ENCODE measurements around the gene SLC38A10.
"Not testable (repeated sequence)": the region's sequence is repeated elsewhere in the genome, so short reads cannot be mapped to it uniquely, and the experiment has no call there.

Gene SLC38A10

DNA sequence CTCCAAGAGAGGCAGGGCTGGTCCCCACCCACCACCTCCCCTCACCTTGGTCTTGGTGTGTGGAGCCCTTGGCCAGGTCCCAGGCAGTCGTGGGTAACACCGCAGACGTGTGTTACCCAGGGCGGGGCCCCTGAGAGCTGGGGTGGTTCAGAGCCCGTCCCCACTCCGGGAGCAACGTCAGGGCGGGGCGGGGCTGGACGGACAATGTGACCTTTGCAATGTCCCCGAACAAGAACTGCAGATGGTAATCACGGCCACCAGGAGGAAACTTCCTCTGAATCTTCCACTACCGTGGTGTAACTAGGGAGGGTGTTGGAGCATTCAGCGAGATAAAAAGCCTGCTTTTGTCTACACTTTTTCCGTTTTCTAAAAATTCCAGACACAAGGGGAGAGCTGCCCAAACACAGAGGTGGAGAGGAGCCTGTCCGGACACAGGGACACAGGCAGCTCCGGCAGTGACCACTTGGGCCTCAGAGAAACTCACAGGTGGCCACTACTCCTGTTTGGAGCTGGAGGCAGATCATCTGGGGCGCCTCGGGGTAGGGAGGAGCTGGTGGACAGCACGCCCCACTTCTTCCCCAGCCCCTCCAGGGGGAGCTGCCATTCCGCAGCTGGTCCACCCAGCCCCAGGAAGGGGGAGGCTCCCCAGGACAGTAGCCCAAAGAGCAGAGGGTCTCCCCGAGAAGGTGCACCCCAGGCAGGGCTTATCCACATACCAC, 14.2 kb upstream of the SLC38A10 start:
- Mint-ChIP-seq H3K9me3 (no peaks in the 10 kb centered on the region), H3K36me3 (ENCODE audit: low read depth) (no peaks in the 10 kb centered on the region), H3K4me3 (peak overlapping the region; percentile 43), H3K27ac (no peak overlapping the region), H3K27me3 (peaks cover 10% of the 10 kb centered on the region), H3K4me1 (ENCODE audit: low read depth) (peaks cover 4% of the 10 kb centered on the region)

DNA sequence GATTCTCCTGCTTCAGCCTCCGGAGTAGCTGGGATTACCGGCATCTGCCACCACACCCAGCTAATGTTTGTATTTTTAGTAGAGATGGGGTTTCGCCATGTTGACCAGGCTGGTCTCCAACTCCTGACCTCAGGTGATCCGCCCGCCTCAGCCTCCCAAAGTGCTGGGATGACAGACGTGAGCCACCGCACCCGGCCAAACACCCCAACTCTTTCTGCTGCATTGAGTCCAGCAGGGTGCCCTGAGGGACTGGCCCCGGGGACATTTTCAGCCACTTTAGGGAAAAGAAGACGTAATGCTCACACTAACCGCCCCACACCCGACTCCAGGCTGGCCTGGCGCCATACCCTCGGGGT, 13.7 kb upstream of the SLC38A10 start:
- H3K27ac Mint-ChIP-seq; H3K9me3 Mint-ChIP-seq; H3K4me1 Mint-ChIP-seq (ENCODE audit: low read depth): not testable (repeated sequence)

DNA sequence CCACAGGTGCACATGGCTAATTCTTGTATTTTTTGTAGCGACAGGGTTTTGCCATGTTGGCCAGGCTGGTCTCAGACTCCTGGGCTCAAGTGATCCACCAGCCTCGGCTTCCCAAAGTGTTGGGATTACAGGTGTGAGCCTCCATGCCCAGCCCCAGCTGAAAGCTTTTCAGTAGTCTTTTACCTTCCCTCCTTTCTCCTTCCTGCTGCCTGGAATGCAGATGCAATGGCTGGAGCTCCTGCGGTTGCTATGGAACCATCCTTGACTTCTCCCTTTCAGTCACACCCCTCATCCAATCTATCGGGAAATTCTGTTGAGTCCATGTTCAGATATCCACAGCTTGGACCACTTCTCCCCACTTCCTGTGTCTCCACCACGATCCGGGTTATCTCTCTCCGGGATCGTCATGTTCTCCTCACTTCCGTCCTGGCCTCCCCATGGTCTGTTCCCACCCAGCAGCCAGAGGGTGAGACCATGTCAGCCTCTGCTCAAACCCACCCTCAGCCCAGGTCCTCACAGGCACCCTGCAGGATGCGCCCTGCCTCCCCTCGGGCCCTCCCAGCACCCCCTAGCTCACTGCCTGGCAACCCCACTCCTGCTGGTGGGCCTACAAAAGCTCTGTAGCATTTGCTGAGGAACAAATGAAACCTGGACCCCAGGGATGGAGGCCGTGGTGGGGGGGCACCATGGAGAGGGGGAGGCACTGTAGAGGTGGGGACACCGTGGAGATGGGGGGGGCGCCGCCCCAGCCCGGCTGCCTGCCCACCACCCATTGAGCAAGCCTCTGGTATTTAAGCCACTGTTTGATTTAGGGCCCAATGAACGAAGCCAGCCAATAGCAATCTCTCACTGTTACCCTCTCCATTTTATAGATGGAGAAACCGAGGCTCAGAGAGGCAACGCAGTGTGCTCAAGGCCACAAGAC, 12.8 kb upstream of the SLC38A10 start:
- Mint-ChIP-seq H3K4me1 (ENCODE audit: low read depth) (peaks cover 4% of the 10 kb centered on the region), H3K36me3 (ENCODE audit: low read depth) (no peaks in the 10 kb centered on the region), H3K9me3 (no peaks in the 10 kb centered on the region), H3K4me3 (no peak overlapping the region), H3K27ac (no peak overlapping the region), H3K27me3 (peaks cover 10% of the 10 kb centered on the region)

More for the DNA sequence above, 13.7 kb upstream of the SLC38A10 start:
- not testable (repeated sequence) for H3K36me3 Mint-ChIP-seq (ENCODE audit: low read depth); H3K27me3 Mint-ChIP-seq; H3K4me3 Mint-ChIP-seq

DNA sequence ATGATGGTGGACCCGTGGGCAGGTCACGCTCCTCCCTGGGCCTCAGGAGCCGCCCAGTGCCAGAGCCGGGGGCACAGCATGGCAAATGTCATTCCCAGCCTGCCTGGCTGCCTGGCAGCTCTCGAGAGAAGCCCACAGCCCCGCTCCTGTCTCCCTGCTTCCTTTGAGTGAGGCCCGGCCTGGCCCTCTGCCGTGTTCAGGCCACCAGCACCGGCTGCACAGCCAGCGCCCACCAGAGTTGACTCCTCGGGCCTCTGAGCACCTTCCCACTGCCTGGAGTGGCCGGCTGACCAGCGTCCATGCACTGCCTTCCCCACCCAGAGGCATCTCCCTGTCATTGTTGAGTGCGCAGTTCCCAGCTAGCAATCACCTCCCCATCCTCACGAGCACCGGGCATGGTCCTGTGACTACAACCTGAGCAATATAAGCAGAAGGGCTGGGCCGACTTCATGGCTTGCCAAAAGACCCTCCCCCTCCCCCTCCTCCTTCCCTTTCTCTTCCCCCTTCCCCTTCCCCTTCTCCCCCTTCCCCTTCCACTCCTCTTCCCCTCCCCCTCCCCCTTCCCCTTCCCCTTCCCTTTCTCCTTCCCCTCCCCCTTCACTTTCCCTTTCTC, 11.9 kb upstream of the SLC38A10 start:
- Mint-ChIP-seq H3K27me3 (peaks cover 10% of the 10 kb centered on the region), H3K9me3 (no peaks in the 10 kb centered on the region), H3K36me3 (ENCODE audit: low read depth) (no peaks in the 10 kb centered on the region), H3K27ac (no peak overlapping the region), H3K4me3 (no peak overlapping the region), H3K4me1 (ENCODE audit: low read depth) (peaks cover 4% of the 10 kb centered on the region)

DNA sequence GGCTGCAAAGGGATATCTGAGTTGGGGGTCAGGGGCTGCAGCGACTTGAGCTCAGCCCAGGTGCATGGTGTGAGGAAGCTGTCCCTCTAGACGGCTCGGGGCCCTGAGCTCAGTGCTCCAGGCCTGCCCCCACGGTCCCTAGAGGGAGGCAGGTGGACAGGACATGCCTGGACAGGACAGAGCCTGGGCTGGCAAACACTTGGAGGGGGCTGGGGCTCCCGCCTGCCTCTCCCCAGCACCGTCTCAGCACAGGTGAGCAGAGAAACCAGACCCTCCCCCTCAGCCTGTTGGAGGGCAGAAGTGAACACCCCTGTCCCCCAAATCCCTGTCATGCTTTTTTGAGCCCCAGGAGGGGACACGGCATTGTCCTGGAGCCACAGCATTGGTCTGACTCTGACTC, 11.4 kb upstream of the SLC38A10 start:
- Mint-ChIP-seq H3K4me1 (ENCODE audit: low read depth) (peaks cover 4% of the 10 kb centered on the region), H3K27me3 (peaks cover 10% of the 10 kb centered on the region), H3K36me3 (ENCODE audit: low read depth) (no peaks in the 10 kb centered on the region), H3K9me3 (no peaks in the 10 kb centered on the region), H3K4me3 (no peak overlapping the region), H3K27ac (no peak overlapping the region)

DNA sequence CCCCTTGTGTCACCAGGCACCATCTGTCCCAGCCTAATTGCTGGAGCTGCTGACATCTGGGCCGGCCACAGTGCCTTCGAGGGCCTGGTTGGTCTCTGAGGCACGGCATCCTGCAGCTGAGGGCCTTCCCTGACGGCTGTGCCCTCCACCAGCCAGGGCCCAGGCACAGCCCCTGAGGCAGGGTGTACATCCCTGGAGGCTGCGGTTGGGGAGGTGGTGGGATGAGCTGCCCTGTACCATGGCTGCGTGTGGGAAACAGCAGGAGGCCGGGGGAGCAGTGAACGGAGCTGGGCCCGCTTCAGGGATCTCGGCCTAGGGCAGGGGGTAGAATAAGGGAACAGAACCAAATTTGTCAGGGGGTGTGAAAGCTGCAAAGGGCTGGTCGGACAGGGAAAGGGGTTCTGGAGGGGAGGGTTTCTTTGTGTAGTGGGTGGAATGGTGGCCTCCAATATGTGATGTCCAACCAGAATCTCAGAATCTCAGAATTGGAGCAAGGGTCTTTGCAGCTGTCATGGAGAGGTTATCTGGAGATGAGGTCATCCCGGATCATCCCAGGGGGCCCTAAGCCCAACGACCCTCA, 10.0 kb upstream of the SLC38A10 start:
- no peaks in the 10 kb centered on the region for H3K36me3 Mint-ChIP-seq (ENCODE audit: low read depth)
- H3K27ac Mint-ChIP-seq = no peak overlapping the region
- H3K9me3 Mint-ChIP-seq = no peaks in the 10 kb centered on the region
- H3K4me1 Mint-ChIP-seq (ENCODE audit: low read depth) = peaks cover 4% of the 10 kb centered on the region
- H3K27me3 Mint-ChIP-seq = peaks cover 4% of the 10 kb centered on the region
- no peak overlapping the region for H3K4me3 Mint-ChIP-seq

DNA sequence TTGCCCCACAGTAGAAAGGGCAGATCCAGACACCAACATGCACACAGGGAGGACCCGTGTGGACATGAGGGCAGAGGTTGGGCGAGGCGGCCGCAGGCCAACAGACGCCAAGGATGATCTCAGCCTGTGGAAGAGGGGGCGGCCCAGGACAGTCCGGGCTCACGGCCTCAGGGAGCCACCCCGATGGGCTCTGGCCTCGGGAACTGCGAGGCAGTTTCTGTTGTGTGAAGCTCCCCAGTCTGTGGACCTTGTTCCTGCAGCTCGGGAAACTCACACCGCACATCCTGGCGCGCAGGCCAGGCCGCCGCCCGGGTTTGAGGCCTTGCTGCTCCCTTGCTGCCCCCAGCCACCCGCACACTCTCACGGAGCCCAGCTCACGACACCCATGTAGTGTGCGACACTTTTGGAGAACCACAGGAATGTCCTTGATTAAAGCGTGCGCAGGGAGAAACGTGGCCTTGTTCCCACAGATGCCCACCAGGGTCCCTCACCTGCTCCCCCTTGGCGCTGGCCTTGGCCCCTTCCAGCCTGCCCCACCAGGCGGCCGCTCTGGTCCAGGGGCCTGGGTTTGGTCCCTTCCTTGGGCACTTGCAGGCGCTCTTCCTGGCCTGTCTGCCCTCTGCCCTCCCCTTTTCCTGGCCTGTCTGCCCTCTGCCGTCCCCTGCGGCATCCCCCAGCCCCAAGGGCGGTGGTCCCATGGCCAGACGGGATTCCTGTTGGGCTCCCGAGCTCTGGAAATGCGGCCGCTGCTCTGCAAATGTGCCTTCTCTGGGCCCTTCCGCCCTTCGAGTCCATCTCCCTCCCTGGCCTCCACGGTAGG, 9.3 kb upstream of the SLC38A10 start:
- Mint-ChIP-seq H3K9me3 (no peaks in the 10 kb centered on the region), H3K4me1 (ENCODE audit: low read depth) (peaks cover 4% of the 10 kb centered on the region), H3K27ac (no peak overlapping the region), H3K27me3 (peaks cover 3% of the 10 kb centered on the region), H3K4me3 (no peak overlapping the region), H3K36me3 (ENCODE audit: low read depth) (no peaks in the 10 kb centered on the region)

DNA sequence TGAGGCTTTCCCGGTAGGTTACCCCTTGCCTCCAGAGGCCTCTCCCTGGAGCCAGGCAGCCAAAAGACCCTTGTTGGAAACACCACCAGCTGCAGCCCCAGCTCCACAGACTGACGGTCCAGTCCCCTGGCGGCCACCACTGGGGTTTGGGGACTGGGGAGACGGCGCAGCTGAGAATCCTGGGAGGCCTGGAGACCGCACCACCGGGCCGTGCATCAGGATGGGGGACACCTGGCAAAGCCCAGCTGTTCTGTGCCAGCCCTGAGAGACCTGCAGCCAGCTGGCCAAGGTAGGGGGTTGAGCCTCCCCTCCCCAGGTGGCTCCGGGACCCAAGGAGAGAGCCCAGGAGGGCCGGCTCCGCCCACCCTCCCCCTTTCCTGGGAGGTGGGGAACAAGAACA, 8.3 kb upstream of the SLC38A10 start:
- H3K4me3 Mint-ChIP-seq = no peak overlapping the region
- H3K4me1 Mint-ChIP-seq (ENCODE audit: low read depth) = no peaks in the 10 kb centered on the region
- no peaks in the 10 kb centered on the region for H3K36me3 Mint-ChIP-seq (ENCODE audit: low read depth)
- H3K27me3 Mint-ChIP-seq = no peaks in the 10 kb centered on the region
- no peaks in the 10 kb centered on the region for H3K9me3 Mint-ChIP-seq
- no peak overlapping the region for H3K27ac Mint-ChIP-seq

DNA sequence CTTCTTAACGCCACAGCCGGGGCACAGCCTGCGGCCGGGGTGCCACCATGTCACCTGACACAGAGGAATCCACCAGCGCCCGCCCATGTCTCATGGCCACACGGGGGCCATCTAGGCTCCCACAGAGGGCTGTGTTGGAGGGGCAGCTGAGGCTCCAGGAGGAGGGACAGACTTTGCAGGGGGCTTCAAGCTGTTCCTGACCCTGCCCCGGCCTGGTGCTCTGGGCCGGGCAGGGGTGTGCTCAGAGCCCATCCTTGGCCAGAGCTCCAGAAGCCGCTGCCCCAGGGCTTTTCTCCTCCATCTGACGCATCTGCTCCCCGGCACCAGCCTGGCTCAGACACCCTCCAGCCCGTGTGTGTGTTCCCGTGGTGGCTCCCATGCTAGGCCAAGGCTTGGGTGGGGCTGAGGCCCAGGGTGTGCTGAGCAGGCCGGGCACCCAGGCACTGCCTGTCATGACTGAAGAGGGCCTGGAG, 7.8 kb upstream of the SLC38A10 start:
- Mint-ChIP-seq H3K27me3 (no peaks in the 10 kb centered on the region), H3K36me3 (ENCODE audit: low read depth) (no peaks in the 10 kb centered on the region), H3K4me1 (ENCODE audit: low read depth) (no peaks in the 10 kb centered on the region), H3K4me3 (no peak overlapping the region), H3K27ac (no peak overlapping the region), H3K9me3 (no peaks in the 10 kb centered on the region)

DNA sequence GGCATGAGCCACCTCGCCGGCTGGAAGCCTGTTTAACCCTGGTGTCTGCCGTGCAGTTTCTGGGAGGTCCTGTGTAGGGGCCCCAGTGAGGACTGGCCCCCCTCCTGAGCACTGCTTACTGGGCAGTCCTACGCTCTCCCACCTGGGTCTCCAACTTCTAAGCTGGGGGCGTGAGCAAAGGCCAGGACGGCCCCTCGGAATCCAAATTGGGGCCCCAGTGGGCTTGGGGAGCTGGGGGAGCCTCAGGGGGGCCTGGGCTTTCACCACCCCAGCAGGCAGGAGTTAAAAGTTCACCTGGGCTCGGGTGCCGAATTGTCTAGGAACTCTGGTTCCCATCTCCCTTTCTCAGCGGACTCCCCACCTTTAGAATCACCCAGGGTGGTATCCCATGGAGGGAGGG, 7.2 kb upstream of the SLC38A10 start:
- no peaks in the 10 kb centered on the region for H3K9me3 Mint-ChIP-seq
- H3K4me3 Mint-ChIP-seq = no peak overlapping the region
- H3K27me3 Mint-ChIP-seq = no peaks in the 10 kb centered on the region
- H3K4me1 Mint-ChIP-seq (ENCODE audit: low read depth) = no peaks in the 10 kb centered on the region
- no peak overlapping the region for H3K27ac Mint-ChIP-seq
- H3K36me3 Mint-ChIP-seq (ENCODE audit: low read depth) = no peaks in the 10 kb centered on the region

DNA sequence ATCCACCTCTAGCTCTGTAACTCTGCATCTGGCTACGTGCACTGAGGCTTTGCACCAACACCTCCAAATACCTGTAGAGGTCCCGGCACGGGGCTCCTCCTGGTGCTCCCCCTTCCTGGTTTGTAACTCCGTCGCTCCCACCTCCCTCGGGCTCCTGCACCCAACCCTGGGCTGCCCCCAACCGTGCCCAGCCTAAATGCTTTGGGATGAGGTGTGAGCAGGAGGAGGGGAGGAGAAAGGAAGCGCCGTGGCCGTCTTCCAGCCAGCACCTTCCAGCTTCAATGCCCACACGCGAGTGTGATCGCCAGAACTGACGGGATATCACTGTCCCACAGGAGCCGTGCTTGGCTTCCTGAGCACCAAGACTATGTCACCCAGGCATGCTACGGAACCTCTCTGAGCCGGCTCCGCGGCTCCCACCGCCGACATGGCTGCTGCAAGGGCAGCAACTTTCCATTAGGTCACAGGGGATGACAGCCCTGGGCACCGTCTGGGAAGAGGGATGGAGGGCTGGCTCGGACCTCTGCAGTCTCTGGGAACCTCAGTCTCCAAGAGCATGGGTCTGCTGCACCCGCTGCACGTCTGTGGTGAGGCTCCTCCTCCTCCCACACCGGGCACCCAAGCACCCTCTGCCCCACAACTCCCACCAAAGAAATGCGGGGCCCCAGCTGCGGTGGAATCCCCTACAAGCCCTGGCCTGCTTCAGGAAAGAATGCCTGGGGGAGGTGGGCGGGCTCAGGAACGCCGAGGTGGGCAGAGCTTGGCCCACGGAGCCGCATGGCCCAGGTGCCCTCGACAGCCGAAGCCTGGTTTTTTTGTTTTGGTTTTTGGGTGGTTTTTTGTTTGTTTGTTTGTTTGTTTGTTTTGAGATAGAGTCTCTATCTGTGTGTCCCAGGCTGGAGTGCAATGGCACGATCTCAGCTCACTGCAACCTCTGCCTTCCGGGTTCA, 6.4 kb upstream of the SLC38A10 start:
- Mint-ChIP-seq H3K27ac (no peak overlapping the region), H3K4me1 (ENCODE audit: low read depth) (peaks cover 4% of the 10 kb centered on the region), H3K27me3 (no peaks in the 10 kb centered on the region), H3K4me3 (no peak overlapping the region), H3K9me3 (no peaks in the 10 kb centered on the region), H3K36me3 (ENCODE audit: low read depth) (no peaks in the 10 kb centered on the region)

DNA sequence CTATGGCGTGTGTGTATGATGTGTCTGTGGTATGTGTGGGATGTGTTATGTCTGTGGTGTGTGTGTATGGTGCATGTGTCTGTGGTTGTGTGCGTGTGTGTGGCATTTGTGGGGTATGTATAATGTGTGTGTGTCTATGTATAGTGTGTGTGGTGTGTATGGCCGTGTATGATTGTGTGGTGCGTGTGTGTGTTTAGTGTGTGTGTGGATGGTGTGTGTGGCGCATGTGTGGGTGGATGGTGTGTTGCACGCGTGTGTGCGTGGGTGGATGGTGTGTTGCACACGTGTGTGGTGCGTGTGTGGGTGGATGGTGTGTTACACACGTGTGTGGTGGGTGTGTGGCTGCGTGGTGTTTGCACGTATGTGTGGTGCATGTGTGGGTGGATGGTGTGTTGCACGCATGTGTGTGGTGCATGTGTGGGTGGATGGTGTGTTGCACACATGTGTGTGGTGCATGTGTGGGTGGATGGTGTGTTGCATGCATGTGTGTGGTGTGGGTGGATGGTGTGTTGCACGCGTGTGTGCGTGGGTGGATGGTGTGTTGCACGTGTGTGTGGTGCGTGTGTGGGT, 5.6 kb upstream of the SLC38A10 start:
- H3K4me1 Mint-ChIP-seq (ENCODE audit: low read depth) = peaks cover 8% of the 10 kb centered on the region
- H3K9me3 Mint-ChIP-seq = no peaks in the 10 kb centered on the region
- no peaks in the 10 kb centered on the region for H3K27me3 Mint-ChIP-seq
- no peak overlapping the region for H3K4me3 Mint-ChIP-seq
- no peaks in the 10 kb centered on the region for H3K36me3 Mint-ChIP-seq (ENCODE audit: low read depth)
- no peak overlapping the region for H3K27ac Mint-ChIP-seq

DNA sequence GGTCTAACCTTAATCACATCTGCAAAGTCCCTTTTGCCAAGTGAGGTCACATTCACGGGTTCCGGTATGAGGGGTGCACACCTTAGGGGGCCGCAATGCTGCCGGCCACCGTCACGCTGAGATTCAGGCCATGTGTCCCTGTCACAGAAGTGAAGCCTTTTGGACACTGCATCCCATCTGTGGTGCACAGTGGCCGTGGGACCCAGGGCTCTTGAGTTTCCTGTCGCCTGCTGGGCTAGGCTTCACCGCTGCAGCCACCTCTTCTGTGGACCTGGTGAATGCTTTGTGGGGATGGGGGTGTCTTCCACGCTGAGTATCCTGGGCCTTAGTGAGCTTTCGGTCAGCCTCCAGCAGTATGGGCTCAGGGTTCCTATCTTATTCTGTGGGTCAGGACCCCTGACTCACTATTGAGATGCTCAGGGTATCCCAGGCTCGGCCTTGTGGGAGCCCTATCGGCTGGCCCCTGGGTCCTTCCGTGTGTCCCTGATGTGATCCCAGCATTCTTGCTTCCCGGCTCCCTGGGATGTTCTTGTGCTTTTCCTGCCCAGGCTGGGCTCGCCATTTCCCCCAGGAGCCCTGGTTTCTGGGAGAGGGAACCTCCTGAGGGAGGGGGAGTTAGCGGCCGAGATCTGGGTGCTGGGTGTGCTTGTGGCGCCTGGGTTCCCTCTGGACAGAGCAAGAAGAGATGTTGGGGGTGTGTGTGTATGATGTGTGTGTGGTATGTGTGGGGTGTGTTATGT, 4.9 kb upstream of the SLC38A10 start:
- Mint-ChIP-seq H3K27ac (no peak overlapping the region), H3K9me3 (no peaks in the 10 kb centered on the region), H3K4me1 (ENCODE audit: low read depth) (peaks cover 10% of the 10 kb centered on the region), H3K4me3 (no peak overlapping the region), H3K36me3 (ENCODE audit: low read depth) (no peaks in the 10 kb centered on the region), H3K27me3 (no peaks in the 10 kb centered on the region)
